GM23338 (cell line): ENCODE measurements around the gene P2RX4. TPM values are rescaled to one million over a fixed set of nuclear protein-coding genes. Genes with fewer than 3 reads are reported as not detected.

Experiments used
- ATAC-seq: fragments of 200-7000 bp; cut with Tn5 transposase; 3 replicates; pipeline ENCODE4 v1.9.1; 2020
- DNase-seq: peaks from one replicate; pipeline ENCODE4 v3.0.0-alpha.2; 2015; ENCODE audit warnings: low spot score
- H2AFZ ChIP-seq: fragments of 200-600 bp; sonication (generic); 2 replicates; pipeline ENCODE4 v1.8.0; 2016; ENCODE audit warnings: antibody characterized with exemption, mild to moderate bottlenecking, moderate library complexity
- H3F3A ChIP-seq: fragments of 200-600 bp; sonication (generic); replicated peaks from 2 replicates; pipeline ENCODE4 v1.8.0; 2017; ENCODE audit warnings: antibody characterized with exemption, mixed run types, low read depth
- H3K27ac ChIP-seq: fragments of 200-600 bp; sonication (generic); 2 replicates; pipeline ENCODE4 v1.6.1; 2016; ENCODE audit warnings: low read depth
- H3K27me3 ChIP-seq: fragments of 200-600 bp; sonication (generic); 2 replicates; pipeline ENCODE4 v1.8.0; 2016; ENCODE audit warnings: mild to moderate bottlenecking, mixed run types, moderate library complexity; ENCODE audit not compliant: insufficient read depth
- H3K36me3 ChIP-seq: fragments of 200-600 bp; sonication (generic); 2 replicates; pipeline ENCODE4 v1.8.0; 2016; ENCODE audit warnings: mild to moderate bottlenecking; ENCODE audit not compliant: insufficient read depth
- H3K4me1 ChIP-seq: fragments of 200-600 bp; sonication (generic); 2 replicates; pipeline ENCODE4 v1.8.0; 2016; ENCODE audit warnings: mild to moderate bottlenecking, moderate library complexity; ENCODE audit not compliant: insufficient read depth
- H3K4me2 ChIP-seq: fragments of 200-600 bp; sonication (generic); 2 replicates; pipeline ENCODE4 v1.7.1; 2017; ENCODE audit warnings: mixed run types
- H3K4me3 ChIP-seq: fragments of 200-600 bp; sonication (generic); 2 replicates; pipeline ENCODE4 v1.6.1; 2016; ENCODE audit warnings: mixed run types
- H3K79me2 ChIP-seq: fragments of 200-600 bp; sonication (generic); replicated peaks from 2 replicates; pipeline ENCODE4 v1.8.0; 2017; ENCODE audit warnings: mild to moderate bottlenecking; ENCODE audit not compliant: insufficient read depth
- H3K9me2 ChIP-seq: fragments of 200-600 bp; sonication (generic); 2 replicates; pipeline ENCODE4 v1.8.0; 2017; ENCODE audit not compliant: insufficient read depth
- H4K20me1 ChIP-seq: fragments of 200-600 bp; sonication (generic); replicated peaks from 2 replicates; pipeline ENCODE4 v1.8.0; 2017; ENCODE audit warnings: mild to moderate bottlenecking; ENCODE audit not compliant: insufficient read depth
- H3K27ac Mint-ChIP-seq: 2 replicates; pipeline ENCODE4 v1.8.0; 2020; ENCODE audit warnings: inconsistent platforms, mild to moderate bottlenecking, moderate library complexity, mixed read lengths
- H3K27me3 Mint-ChIP-seq: 3 replicates; pipeline ENCODE4 v1.8.0; 2022; ENCODE audit warnings: low read depth, mild to moderate bottlenecking, moderate library complexity, mixed read lengths, inconsistent platforms; ENCODE audit not compliant: insufficient read depth, poor library complexity
- H3K36me3 Mint-ChIP-seq: 3 replicates; pipeline ENCODE4 v1.8.0; 2021; ENCODE audit warnings: low read depth, mild to moderate bottlenecking, inconsistent platforms, moderate library complexity, mixed read lengths
- H3K4me1 Mint-ChIP-seq: 3 replicates; pipeline ENCODE4 v1.8.0; 2020; ENCODE audit warnings: mild to moderate bottlenecking, inconsistent platforms, mixed read lengths
- H3K4me3 Mint-ChIP-seq: 3 replicates; pipeline ENCODE4 v1.8.0; 2021; ENCODE audit warnings: moderate library complexity, mild to moderate bottlenecking, inconsistent platforms, mixed read lengths
- H3K9me3 Mint-ChIP-seq: 3 replicates; pipeline ENCODE4 v1.8.0; 2020; ENCODE audit warnings: moderate library complexity, mild to moderate bottlenecking, inconsistent platforms, mixed read lengths
- CREB1 ChIP-seq: fragments of 250-450 bp; sonication (Bioruptor Pico); IDR thresholded peaks from 2 replicates; pipeline ENCODE4 v1.5.0; 2020; ENCODE audit warnings: low read depth, mild to moderate bottlenecking, moderate library complexity
- EZH2 ChIP-seq: fragments of 200-600 bp; sonication (generic); IDR thresholded peaks from one replicate; pipeline ENCODE4 v1.8.0; 2017; ENCODE audit warnings: antibody characterized with exemption, mild to moderate bottlenecking, low read depth; ENCODE audit not compliant: unreplicated experiment
- EZH2phosphoT487 ChIP-seq: fragments of 200-600 bp; sonication (generic); IDR thresholded peaks from one replicate; pipeline ENCODE4 v1.8.1; 2018; ENCODE audit warnings: antibody characterized with exemption; ENCODE audit not compliant: unreplicated experiment
- JUNB ChIP-seq: IDR thresholded peaks from one replicate; pipeline ENCODE4 v1.6.1; 2016; ENCODE audit warnings: antibody characterized with exemption; ENCODE audit not compliant: unreplicated experiment
- POLR2AphosphoS5 ChIP-seq: IDR thresholded peaks from 2 replicates; pipeline ENCODE4 v1.6.1; 2016; ENCODE audit warnings: antibody characterized with exemption, low read depth
- ZNF114 ChIP-seq: fragments of 250-450 bp; sonication (Bioruptor Pico); IDR thresholded peaks from 2 replicates; pipeline ENCODE4 v1.5.0; 2020; ENCODE audit warnings: mild to moderate bottlenecking, moderate library complexity
- polyA plus RNA-seq: library from polyadenylated mRNA; unstranded; fragments of >200 nt; fragmentation: Nextera tagmentation; extraction: Ambion mirVana; gene quantifications from 2 replicates; pipeline ENCODE4 v1.2.1, GENCODE V29; 2016
- total RNA-seq: library from RNA; depleted of rRNA; stranded (reverse); fragments of >200 nt; shearing (Covaris generic); gene quantifications from 2 replicates; pipeline ENCODE4 v1.2.3, GENCODE V29; 2014
- TF ChIP-seq, protein P1 (sequence below): IDR thresholded peaks from 2 replicates; pipeline ENCODE4 v1.6.1; 2016; ENCODE audit warnings: antibody characterized with exemption
- TF ChIP-seq, protein P2 (sequence below), 2 experiments: fragments of 200-600 bp in 1 of 2; sonication (generic) in 1 of 2; conservative IDR thresholded peaks; 2 replicates each; pipeline versions ENCODE4 v1.5.1 to v1.6.1; 2016 to 2017; ENCODE audit warnings: antibody characterized with exemption in 2 of 2, low read depth in 2 of 2, mild to moderate bottlenecking in 2 of 2, moderate library complexity in 1 of 2
- TF ChIP-seq, protein P3 (sequence below): IDR thresholded peaks from one replicate; pipeline ENCODE4 v1.6.1; 2018; ENCODE audit warnings: antibody characterized with exemption; ENCODE audit not compliant: unreplicated experiment

The P2RX4 gene
- total and polyA plus RNA-seq, 2 experiments from 2014 or later: 5.6 to 18.9 TPM

DNA sequence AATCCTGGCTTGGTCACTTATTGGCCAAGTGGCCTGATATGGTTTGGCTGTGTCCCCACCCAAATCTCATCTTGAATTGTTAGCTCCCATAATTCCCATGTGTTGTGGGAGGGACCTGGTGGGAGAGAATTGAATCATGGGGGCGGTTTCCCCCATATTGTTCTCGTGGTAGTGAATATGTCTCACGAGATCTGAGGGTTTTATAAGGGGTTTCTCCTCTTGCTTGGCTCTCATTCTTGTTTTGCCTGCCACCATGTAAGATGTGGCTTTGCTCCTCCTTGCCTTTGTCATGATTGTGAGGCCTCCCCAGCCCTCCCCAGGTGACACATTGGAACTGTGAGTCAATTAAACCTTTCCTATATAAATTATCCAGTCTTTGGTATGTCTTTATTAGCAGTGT is 18.8 kb upstream of the P2RX4 start:
- no peaks in the 10 kb centered on the region; the same call in 2 of the 3 replicates for H3K36me3 Mint-ChIP-seq
- Histone ChIP-seq H3F3A (no peaks in the 10 kb centered on the region), H2AFZ (no peak overlapping the region), H4K20me1 (no peaks in the 10 kb centered on the region), H3K9me2 (no peaks in the 10 kb centered on the region), H3K36me3 (no peaks in the 10 kb centered on the region), H3K4me1 (no peaks in the 10 kb centered on the region), H3K4me2 (no peak overlapping the region), H3K27me3 (no peaks in the 10 kb centered on the region), H3K27ac (no peak overlapping the region), H3K79me2 (no peaks in the 10 kb centered on the region), H3K4me3 (no peak overlapping the region)
- no peaks in the 10 kb centered on the region for H3K4me1 Mint-ChIP-seq
- H3K4me3 Mint-ChIP-seq: no peak overlapping the region
- ATAC-seq (no peak), DNase-seq (no peak)
- H3K9me3 Mint-ChIP-seq: no peaks in the 10 kb centered on the region
- TF ChIP-seq EZH2 (no peak), POLR2AphosphoS5 (no peak), JUNB (no peak), CREB1 (CRISPR knock-in tag) (no peak)
- TF ChIP-seq, protein P1, sequence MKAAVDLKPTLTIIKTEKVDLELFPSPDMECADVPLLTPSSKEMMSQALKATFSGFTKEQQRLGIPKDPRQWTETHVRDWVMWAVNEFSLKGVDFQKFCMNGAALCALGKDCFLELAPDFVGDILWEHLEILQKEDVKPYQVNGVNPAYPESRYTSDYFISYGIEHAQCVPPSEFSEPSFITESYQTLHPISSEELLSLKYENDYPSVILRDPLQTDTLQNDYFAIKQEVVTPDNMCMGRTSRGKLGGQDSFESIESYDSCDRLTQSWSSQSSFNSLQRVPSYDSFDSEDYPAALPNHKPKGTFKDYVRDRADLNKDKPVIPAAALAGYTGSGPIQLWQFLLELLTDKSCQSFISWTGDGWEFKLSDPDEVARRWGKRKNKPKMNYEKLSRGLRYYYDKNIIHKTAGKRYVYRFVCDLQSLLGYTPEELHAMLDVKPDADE: no peak
- TF ChIP-seq, protein P2, sequence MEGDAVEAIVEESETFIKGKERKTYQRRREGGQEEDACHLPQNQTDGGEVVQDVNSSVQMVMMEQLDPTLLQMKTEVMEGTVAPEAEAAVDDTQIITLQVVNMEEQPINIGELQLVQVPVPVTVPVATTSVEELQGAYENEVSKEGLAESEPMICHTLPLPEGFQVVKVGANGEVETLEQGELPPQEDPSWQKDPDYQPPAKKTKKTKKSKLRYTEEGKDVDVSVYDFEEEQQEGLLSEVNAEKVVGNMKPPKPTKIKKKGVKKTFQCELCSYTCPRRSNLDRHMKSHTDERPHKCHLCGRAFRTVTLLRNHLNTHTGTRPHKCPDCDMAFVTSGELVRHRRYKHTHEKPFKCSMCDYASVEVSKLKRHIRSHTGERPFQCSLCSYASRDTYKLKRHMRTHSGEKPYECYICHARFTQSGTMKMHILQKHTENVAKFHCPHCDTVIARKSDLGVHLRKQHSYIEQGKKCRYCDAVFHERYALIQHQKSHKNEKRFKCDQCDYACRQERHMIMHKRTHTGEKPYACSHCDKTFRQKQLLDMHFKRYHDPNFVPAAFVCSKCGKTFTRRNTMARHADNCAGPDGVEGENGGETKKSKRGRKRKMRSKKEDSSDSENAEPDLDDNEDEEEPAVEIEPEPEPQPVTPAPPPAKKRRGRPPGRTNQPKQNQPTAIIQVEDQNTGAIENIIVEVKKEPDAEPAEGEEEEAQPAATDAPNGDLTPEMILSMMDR (conservative IDR thresholded peaks at IDR 0.05; ENCODE audit: low read depth in 2 of 2): no peak
- H3K27ac Mint-ChIP-seq: no peak overlapping the region
- H3K27me3 Mint-ChIP-seq: peaks cover 2% of the 10 kb centered on the region

DNA sequence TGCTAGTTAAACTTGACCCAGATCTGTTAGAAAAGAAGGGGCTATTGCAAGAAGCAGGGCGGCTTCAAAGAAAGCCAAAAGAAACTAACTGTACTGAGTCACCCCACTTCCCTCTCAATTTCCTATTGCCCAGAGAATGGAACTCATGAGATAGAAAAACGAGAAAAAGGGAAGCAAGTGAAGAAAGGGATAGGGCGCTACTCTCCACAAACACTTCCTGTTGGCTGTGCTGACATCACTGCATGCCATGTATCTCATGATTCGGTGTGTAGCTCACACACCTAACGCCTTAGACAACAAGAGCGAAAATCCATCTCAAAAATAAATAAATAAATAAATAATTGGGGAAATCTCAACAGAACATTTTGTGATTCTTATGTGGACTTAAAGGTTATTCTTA is 13.0 kb upstream of the P2RX4 start:
- DNase-seq (no peak), ATAC-seq (no peak)
- Histone ChIP-seq H3K27ac (no peak overlapping the region), H3K4me1 (no peaks in the 10 kb centered on the region), H3K27me3 (no peaks in the 10 kb centered on the region), H2AFZ (peak overlapping the region; percentile 80; the same call in 1 of the 2 replicates), H3K4me2 (no peak overlapping the region), H4K20me1 (no peaks in the 10 kb centered on the region), H3K79me2 (no peaks in the 10 kb centered on the region), H3K36me3 (no peaks in the 10 kb centered on the region), H3K9me2 (no peaks in the 10 kb centered on the region), H3K4me3 (no peak overlapping the region), H3F3A (no peaks in the 10 kb centered on the region)
- H3K36me3 Mint-ChIP-seq: no peaks in the 10 kb centered on the region
- H3K27ac Mint-ChIP-seq: no peak overlapping the region
- H3K9me3 Mint-ChIP-seq: no peaks in the 10 kb centered on the region
- peaks cover 2% of the 10 kb centered on the region for H3K27me3 Mint-ChIP-seq
- H3K4me3 Mint-ChIP-seq: no peak overlapping the region
- TF ChIP-seq, protein P2 (conservative IDR thresholded peaks at IDR 0.05; ENCODE audit: low read depth in 2 of 2): no peak
- TF ChIP-seq, protein P3, sequence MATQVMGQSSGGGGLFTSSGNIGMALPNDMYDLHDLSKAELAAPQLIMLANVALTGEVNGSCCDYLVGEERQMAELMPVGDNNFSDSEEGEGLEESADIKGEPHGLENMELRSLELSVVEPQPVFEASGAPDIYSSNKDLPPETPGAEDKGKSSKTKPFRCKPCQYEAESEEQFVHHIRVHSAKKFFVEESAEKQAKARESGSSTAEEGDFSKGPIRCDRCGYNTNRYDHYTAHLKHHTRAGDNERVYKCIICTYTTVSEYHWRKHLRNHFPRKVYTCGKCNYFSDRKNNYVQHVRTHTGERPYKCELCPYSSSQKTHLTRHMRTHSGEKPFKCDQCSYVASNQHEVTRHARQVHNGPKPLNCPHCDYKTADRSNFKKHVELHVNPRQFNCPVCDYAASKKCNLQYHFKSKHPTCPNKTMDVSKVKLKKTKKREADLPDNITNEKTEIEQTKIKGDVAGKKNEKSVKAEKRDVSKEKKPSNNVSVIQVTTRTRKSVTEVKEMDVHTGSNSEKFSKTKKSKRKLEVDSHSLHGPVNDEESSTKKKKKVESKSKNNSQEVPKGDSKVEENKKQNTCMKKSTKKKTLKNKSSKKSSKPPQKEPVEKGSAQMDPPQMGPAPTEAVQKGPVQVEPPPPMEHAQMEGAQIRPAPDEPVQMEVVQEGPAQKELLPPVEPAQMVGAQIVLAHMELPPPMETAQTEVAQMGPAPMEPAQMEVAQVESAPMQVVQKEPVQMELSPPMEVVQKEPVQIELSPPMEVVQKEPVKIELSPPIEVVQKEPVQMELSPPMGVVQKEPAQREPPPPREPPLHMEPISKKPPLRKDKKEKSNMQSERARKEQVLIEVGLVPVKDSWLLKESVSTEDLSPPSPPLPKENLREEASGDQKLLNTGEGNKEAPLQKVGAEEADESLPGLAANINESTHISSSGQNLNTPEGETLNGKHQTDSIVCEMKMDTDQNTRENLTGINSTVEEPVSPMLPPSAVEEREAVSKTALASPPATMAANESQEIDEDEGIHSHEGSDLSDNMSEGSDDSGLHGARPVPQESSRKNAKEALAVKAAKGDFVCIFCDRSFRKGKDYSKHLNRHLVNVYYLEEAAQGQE: no peak
- TF ChIP-seq, protein P1: no peak
- TF ChIP-seq EZH2phosphoT487 (no peak), ZNF114 (no peak), CREB1 (CRISPR knock-in tag) (no peak)
- no peaks in the 10 kb centered on the region for H3K4me1 Mint-ChIP-seq
